H1 (cell line): Measurements from ENCODE around the gene IQCK. TPM values are rescaled to one million over a fixed set of nuclear protein-coding genes. Genes with fewer than 3 reads are reported as not detected.
A peak's percentile ranks its signal among the peaks of the same experiment; 100 is the strongest.

Experiments used
- CTCF ChIA-PET: fragments of 300-600 bp; sonication (Branson Sonifier 250); formaldehyde crosslinking; loops from one replicate; lab custom pipeline; 2021; ENCODE audit not compliant: partially characterized antibody; lab: Charles Lee
- POLR2A ChIA-PET: fragments of 300-600 bp; sonication (Branson Sonifier 250); formaldehyde crosslinking; loops from one replicate; lab custom pipeline; 2021; ENCODE audit warnings: inconsistent platforms; ENCODE audit not compliant: partially characterized antibody; lab: Charles Lee
- DNase-seq, 2 experiments: peaks; one replicate each; pipeline versions ENCODE4 v3.0.0 to v3.0.0-alpha.2; 2010 to 2022; ENCODE audit warnings: low spot score in 2 of 2, low read depth in 1 of 2, mixed read lengths in 1 of 2
- FAIRE-seq: peaks from 2 replicates; lab custom pipeline; 2011; peaks lifted over from hg19 to GRCh38; lab: Jason Lieb, UNC
- H2AFZ ChIP-seq: 2 replicates; pipeline ENCODE4 v1.8.1; 2012; ENCODE audit warnings: low read length, inconsistent platforms
- H2AK5ac ChIP-seq: 2 replicates; pipeline ENCODE4 v1.6.1; 2013; ENCODE audit warnings: low read depth, low read length
- H2BK120ac ChIP-seq: replicated peaks from 2 replicates; pipeline ENCODE3; 2013; ENCODE audit warnings: low read depth, low read length, inconsistent platforms
- H2BK12ac ChIP-seq: 2 replicates; pipeline ENCODE4 v1.6.1; 2013; ENCODE audit warnings: low read depth, low read length
- H2BK15ac ChIP-seq: 2 replicates; pipeline ENCODE4 v1.6.1; 2013; ENCODE audit warnings: low read length
- H2BK20ac ChIP-seq: 2 replicates; pipeline ENCODE4 v1.6.1; 2013; ENCODE audit warnings: low read length
- H2BK5ac ChIP-seq: 2 replicates; pipeline ENCODE4 v1.6.1; 2013; ENCODE audit warnings: low read depth, low read length
- H3K14ac ChIP-seq: 2 replicates; pipeline ENCODE4 v1.6.1; 2013; ENCODE audit warnings: inconsistent platforms; ENCODE audit not compliant: insufficient read length
- H3K18ac ChIP-seq: 2 replicates; pipeline ENCODE4 v1.6.1; 2013; ENCODE audit warnings: low read length; ENCODE audit errors: extremely low read depth
- H3K23ac ChIP-seq: 2 replicates; pipeline ENCODE4 v1.6.1; 2013; ENCODE audit warnings: inconsistent platforms; ENCODE audit not compliant: insufficient read length
- H3K23me2 ChIP-seq: 2 replicates; pipeline ENCODE4 v1.6.1; 2013; ENCODE audit warnings: low read depth, low read length
- H3K27ac ChIP-seq: 2 replicates; pipeline ENCODE4 v1.6.1; 2011; ENCODE audit warnings: low read depth, low read length, inconsistent platforms
- H3K27me3 ChIP-seq, 4 experiments: replicated peaks in 1 of 4; 1 replicate in 1 of 4; 2 replicates in 3 of 4; pipeline versions ENCODE4 v1.6.1 to v1.8.1; 2011 to 2013; ENCODE audit warnings: low read length in 3 of 4, mild to moderate bottlenecking in 3 of 4, inconsistent platforms in 2 of 4, mixed read lengths in 2 of 4, moderate library complexity in 1 of 4; ENCODE audit not compliant: control insufficient read depth in 3 of 4, insufficient read depth in 3 of 4; ENCODE audit errors: extremely low read depth in 1 of 4
- H3K36me3 ChIP-seq, 4 experiments: 2 replicates each; pipeline versions ENCODE4 v1.6.1 to v1.8.1; 2011 to 2013; ENCODE audit warnings: mild to moderate bottlenecking in 4 of 4, low read length in 3 of 4, moderate library complexity in 2 of 4, control low read depth in 1 of 4, inconsistent platforms in 1 of 4; ENCODE audit not compliant: insufficient read depth in 4 of 4, control insufficient read depth in 2 of 4
- H3K4ac ChIP-seq: replicated peaks from 2 replicates; pipeline ENCODE3; 2013; ENCODE audit warnings: low read length, low read depth, mixed read lengths, inconsistent platforms; ENCODE audit not compliant: insufficient read length
- H3K4me1 ChIP-seq, 4 experiments: replicated peaks in 1 of 4; 1 replicate in 1 of 4; 2 replicates in 3 of 4; pipeline versions ENCODE4 v1.6.1 to v1.8.1; 2011 to 2013; ENCODE audit warnings: low read length in 3 of 4, inconsistent platforms in 2 of 4, mixed read lengths in 1 of 4; ENCODE audit not compliant: insufficient read depth in 4 of 4, control insufficient read depth in 3 of 4
- H3K4me2 ChIP-seq, 2 experiments: 2 replicates each; pipeline versions ENCODE4 v1.6.1 to v1.8.1; 2011 to 2013; ENCODE audit warnings: low read depth in 2 of 2, low read length in 2 of 2, control low read depth in 1 of 2, inconsistent platforms in 1 of 2, mild to moderate bottlenecking in 1 of 2; ENCODE audit not compliant: insufficient read depth in 1 of 2
- H3K4me3 ChIP-seq, 4 experiments: fragments of 200-600, 300-600 bp in 1 of 4; sonication (generic), shearing (Covaris generic), sonication (Bioruptor Twin) in 1 of 4; 2 replicates each; pipeline versions ENCODE4 v1.5.1 to v1.8.1; 2011 to 2016; ENCODE audit warnings: low read length in 4 of 4, low read depth in 3 of 4, control low read depth in 2 of 4, inconsistent platforms in 2 of 4, mild to moderate bottlenecking in 2 of 4, mixed read lengths in 1 of 4, moderate library complexity in 1 of 4; ENCODE audit not compliant: insufficient read depth in 2 of 4; ENCODE audit errors: extremely low read depth in 1 of 4
- H3K56ac ChIP-seq: replicated peaks from 2 replicates; pipeline ENCODE3; 2013; ENCODE audit warnings: low read depth, mild to moderate bottlenecking, mixed read lengths, low read length, inconsistent platforms; ENCODE audit not compliant: insufficient read length
- H3K79me1 ChIP-seq: 2 replicates; pipeline ENCODE4 v1.6.1; 2013; ENCODE audit warnings: low read depth, low read length, control low read depth
- H3K79me2 ChIP-seq, 2 experiments: 2 replicates each; pipeline versions ENCODE4 v1.6.1 to v1.8.1; 2012 to 2013; ENCODE audit warnings: low read length in 2 of 2, mild to moderate bottlenecking in 2 of 2, inconsistent platforms in 1 of 2; ENCODE audit not compliant: insufficient read depth in 2 of 2, control insufficient read depth in 1 of 2
- H3K9ac ChIP-seq, 4 experiments: replicated peaks in 1 of 4; 1 replicate in 1 of 4; 2 replicates in 3 of 4; pipeline versions ENCODE4 v1.6.1 to v1.8.1; 2011 to 2013; ENCODE audit warnings: low read depth in 3 of 4, low read length in 3 of 4, control low read depth in 2 of 4, mild to moderate bottlenecking in 2 of 4, moderate library complexity in 2 of 4, inconsistent platforms in 1 of 4; ENCODE audit errors: extremely low read depth in 1 of 4
- H3K9me3 ChIP-seq, 2 experiments: 2 replicates each; pipeline versions ENCODE4 v1.6.1 to v1.8.1; 2012 to 2013; ENCODE audit warnings: mild to moderate bottlenecking in 2 of 2, moderate library complexity in 2 of 2, control low read depth in 1 of 2, inconsistent platforms in 1 of 2, low read depth in 1 of 2, low read length in 1 of 2, mixed read lengths in 1 of 2; ENCODE audit not compliant: insufficient read depth in 2 of 2
- H4K20me1 ChIP-seq, 2 experiments: replicated peaks in 1 of 2; 2 replicates each; pipeline versions ENCODE3 to v1.8.1; 2011 to 2013; ENCODE audit warnings: inconsistent platforms in 2 of 2, low read length in 2 of 2, mild to moderate bottlenecking in 1 of 2; ENCODE audit not compliant: insufficient read depth in 2 of 2, control insufficient read depth in 1 of 2
- H4K5ac ChIP-seq: 2 replicates; pipeline ENCODE4 v1.6.1; 2013; ENCODE audit warnings: low read length, low read depth, mixed read lengths, inconsistent platforms; ENCODE audit not compliant: insufficient read length
- H4K8ac ChIP-seq: 2 replicates; pipeline ENCODE4 v1.8.0; 2013; ENCODE audit warnings: mild to moderate bottlenecking, moderate library complexity, low read length, inconsistent platforms; ENCODE audit not compliant: insufficient read depth; ENCODE audit errors: extremely low read depth
- H4K91ac ChIP-seq: replicated peaks from 2 replicates; pipeline ENCODE3; 2013; ENCODE audit warnings: low read length, mixed read lengths, inconsistent platforms; ENCODE audit not compliant: insufficient read length
- ASH2L ChIP-seq: fragments of 200-600, 300-600 bp; sonication (generic); IDR thresholded peaks from one replicate; pipeline ENCODE4 v1.7.1; 2017; ENCODE audit warnings: low read length
- CBX5 ChIP-seq: fragments of 300-800, 300-1000 bp; sonication (generic); IDR thresholded peaks from 2 replicates; pipeline ENCODE4 v1.7.1; 2016; ENCODE audit warnings: antibody characterized with exemption, low read length, low read depth
- CHD2 ChIP-seq: IDR thresholded peaks from 2 replicates; pipeline ENCODE4 v1.6.1; 2012; ENCODE audit warnings: low read length, improper control_type of control experiment
- CTBP2 ChIP-seq: IDR thresholded peaks from 2 replicates; pipeline ENCODE4 v1.7.0; 2011; ENCODE audit warnings: borderline replicate concordance, mild to moderate bottlenecking, moderate library complexity, mixed read lengths, low read length; ENCODE audit not compliant: insufficient read depth, insufficient read length
- EGR1 ChIP-seq: IDR thresholded peaks from 2 replicates; pipeline ENCODE4 v1.6.1; 2011; ENCODE audit warnings: low read depth, low read length, borderline replicate concordance
- GABPA ChIP-seq: IDR thresholded peaks from 2 replicates; pipeline ENCODE4 v1.6.1; 2011; ENCODE audit warnings: mild to moderate bottlenecking, low read length, moderate library complexity, borderline replicate concordance; ENCODE audit not compliant: insufficient read depth
- HDAC6 ChIP-seq: IDR thresholded peaks from one replicate; pipeline ENCODE4 v1.7.1; 2012; ENCODE audit warnings: low read depth, mild to moderate bottlenecking, inconsistent platforms, low read length, moderate library complexity
- RXRA ChIP-seq: IDR thresholded peaks from 2 replicates; pipeline ENCODE4 v1.6.1; 2011; ENCODE audit warnings: low read depth, mild to moderate bottlenecking, low read length, moderate library complexity; ENCODE audit not compliant: insufficient read depth
- SP1 ChIP-seq: IDR thresholded peaks from 2 replicates; pipeline ENCODE4 v1.6.1; 2011; ENCODE audit warnings: low read depth, low read length
- SP2 ChIP-seq: IDR thresholded peaks from 2 replicates; pipeline ENCODE4 v1.6.1; 2012; ENCODE audit warnings: mild to moderate bottlenecking, low read length, inconsistent platforms
- SP4 ChIP-seq: IDR thresholded peaks from 2 replicates; pipeline ENCODE4 v1.6.1; 2012; ENCODE audit warnings: low read length, inconsistent platforms
- SRF ChIP-seq: IDR thresholded peaks from 2 replicates; pipeline ENCODE4 v1.6.1; 2011; ENCODE audit warnings: mild to moderate bottlenecking, low read depth, low read length, moderate library complexity
- TEAD4 ChIP-seq: IDR thresholded peaks from 2 replicates; pipeline ENCODE4 v1.6.1; 2012; ENCODE audit warnings: low read depth, low read length, inconsistent platforms, mixed read lengths
- WGBS, 2 experiments: shearing (Covaris generic) in 1 of 2; methylation state at CpG; one replicate each; pipeline versions ENCODE4 v1.1.6 to v1.1.7; 2013 to 2015; ENCODE audit warnings: low lambda C conversion rate in 2 of 2, mixed read lengths in 2 of 2, inconsistent platforms in 1 of 2, low coverage in 1 of 2, missing lambda C conversion rate in 1 of 2; ENCODE audit not compliant: insufficient replicate concordance in 2 of 2, insufficient coverage in 1 of 2, insufficient read length in 1 of 2; ENCODE audit errors: extremely low coverage in 1 of 2, missing lambda C conversion rate in 1 of 2; 5-methylcytosine and 5-hydroxymethylcytosine counted together
- polyA plus RNA-seq, 7 experiments: library from polyadenylated mRNA; depleted of rRNA in 3 of 7; stranded (reverse) in 5 of 7; unstranded in 2 of 7; fragments of >200 nt in 5 of 7; fragments of 200-250 nt in 2 of 7; gene quantifications; 1 replicate in 5 of 7; 2 replicates in 1 of 7; 4 replicates in 1 of 7; pipeline versions ENCODE4 v1.2.1 to v1.2.3, GENCODE V29; 2011 to 2013; ENCODE audit warnings: missing spikeins in 2 of 7, mixed read lengths in 2 of 7
- total RNA-seq: library from RNA; stranded (reverse); fragmentation: NEBNext Ultra II Directional; extraction: Animal tissue kit (Norgen Biotek cat#: 25700); gene quantifications from 2 replicates; pipeline ENCODE4 v1.2.1, GENCODE V29; 2021

IQCK gene
- total and polyA plus RNA-seq, 2 of the 8 experiments (the other 6 are each of a cell fraction or from before 2014, with no cell fraction given), result 6.2 to 9.3 TPM

DNA sequence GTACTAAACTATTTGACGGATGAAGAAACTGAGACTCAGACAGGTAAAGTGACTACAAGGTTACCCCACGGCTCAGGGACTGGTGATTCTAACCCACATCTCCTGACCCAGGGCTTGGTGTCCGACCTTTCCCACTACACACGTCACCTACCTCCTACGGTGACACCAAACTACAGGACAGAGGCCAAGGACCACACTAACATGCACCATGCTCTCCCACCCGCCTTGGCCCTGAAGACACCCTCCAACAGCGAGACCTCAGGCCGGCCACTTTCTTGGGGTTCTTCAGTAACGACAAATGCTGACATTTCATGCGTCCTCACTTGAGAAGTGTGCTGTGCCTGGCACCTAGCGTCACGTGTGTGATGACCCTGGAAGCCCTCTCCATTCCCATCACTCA, 6.4 kb upstream of the IQCK start:
- Histone ChIP-seq H3K4ac (peak overlapping the region; percentile 57), H2AK5ac (no peak overlapping the region; the same call in 1 of the 2 replicates), H3K23ac (no peak overlapping the region), H3K36me3 (peaks cover 25 to 77% (median 39%) of the 10 kb centered on the region in 4 experiments; a peak in 7 of 8 replicates), H2BK20ac (peak overlapping the region; percentile 52; the same call in 1 of the 2 replicates), H3K27me3 (no peaks in the 10 kb centered on the region), H3K79me1 (peaks cover 30% of the 10 kb centered on the region), H3K23me2 (no peaks in the 10 kb centered on the region), H2BK12ac (0 out of 2 replicates have a peak overlapping the region, but pooled peaks have one; percentile 39), H4K20me1 (peaks cover 46 to 58% of the 10 kb centered on the region in 2 experiments), H4K91ac (peak overlapping the region; percentile 34), H4K8ac (no peak overlapping the region), H3K4me1 (peaks cover 18 to 58% (median 37%) of the 10 kb centered on the region in 4 experiments), H2BK5ac (0 out of 2 replicates have a peak overlapping the region, but pooled peaks have one; percentile 63), H3K9me3 (no peaks in the 10 kb centered on the region), H4K5ac (no peak overlapping the region), H3K9ac (0 out of 7 replicates have a peak overlapping the region, but pooled peaks of 1 of the 4 experiments have one; percentile 3), H3K56ac (no peak overlapping the region), H3K4me3 (no peak overlapping the region), H2AFZ (no peak overlapping the region), H3K79me2 (peaks cover 31 to 98% of the 10 kb centered on the region in 2 experiments), H2BK120ac (no peak overlapping the region), H2BK15ac (peak overlapping the region; percentile 65; the same call in 1 of the 2 replicates), H3K18ac (peak overlapping the region; percentile 39; the same call in 1 of the 2 replicates), H3K4me2 (peak overlapping the region in 1 of 2 experiments; percentile 37; a peak in 1 of 4 replicates), H3K27ac (peak overlapping the region; percentile 49; the same call in 1 of the 2 replicates), H3K14ac (no peak overlapping the region)
- ChIA-PET POLR2A (interaction anchor here (0.8 to 2.6 kb wide), 9 partner anchors 13 to 173 kb away, joined by 3 to 9 read pairs (median 3); partner anchors contain the start of gene GPRC5B), CTCF (interaction anchor here (1.7 kb wide), 1 partner anchor 61 kb away, joined by 3 read pairs; no protein-coding TSS in a partner anchor)
- DNase-seq (no peak), FAIRE-seq (no peak)
- TF ChIP-seq CBX5 (no peak), RXRA (no peak), HDAC6 (no peak), SRF (no peak), GABPA (no peak), CTBP2 (no peak), EGR1 (no peak), SP4 (no peak), CHD2 (no peak), SP2 (no peak), ASH2L (no peak), TEAD4 (no peak), SP1 (no peak)
- 94% methylated on average over 12 of the region's 12 CpGs; no CpG with 5 or more reads in 1 of the 2 experiments for WGBS, 2 experiments
